Body of pancreas (tissue), 4 donors: ENCODE measurements around the gene MYO1H. TPM values are rescaled to one million over a fixed set of nuclear protein-coding genes. Genes with fewer than 3 reads are reported as not detected.

Experiments used
- ATAC-seq: fragments of 150-250 bp; one replicate; pipeline ENCODE4 v1.9.1; 2016
- DNase-seq, 4 donors: peaks; one replicate each; pipeline ENCODE4 v3.0.0-alpha.2; 2019
- H3K27ac ChIP-seq, 4 donors: fragments of 200-600 bp; sonication (generic); 1 replicate in 3 of 4; 2 replicates in 1 of 4; pipeline versions ENCODE4 v1.5.1 to v1.6.1; 2016 to 2019; ENCODE audit warnings: mild to moderate bottlenecking in 1 of 4, mixed read lengths in 1 of 4, moderate library complexity in 1 of 4
- H3K27me3 ChIP-seq, 2 donors: fragments of 200-600 bp; sonication (generic); one replicate each; pipeline ENCODE4 v1.6.0; 2016; ENCODE audit warnings: mild to moderate bottlenecking in 1 of 2
- H3K36me3 ChIP-seq, 2 donors: fragments of 200-600 bp; sonication (generic); replicated peaks in 1 of 2; 2 replicates each; pipeline ENCODE4 v1.5.1; 2016; ENCODE audit warnings: low read depth in 2 of 2; ENCODE audit not compliant: insufficient read depth in 1 of 2
- H3K4me1 ChIP-seq: fragments of 200-600 bp; sonication (generic); one replicate; pipeline ENCODE4 v1.6.0; 2016
- H3K4me3 ChIP-seq, 2 donors: fragments of 200-600 bp; sonication (generic); 1 replicate in 1 of 2; 2 replicates in 1 of 2; pipeline ENCODE4 v1.5.1; 2016 to 2019
- H3K9me3 ChIP-seq, 3 donors: fragments of 200-600 bp; sonication (generic); 1 replicate in 2 of 3; 2 replicates in 1 of 3; pipeline ENCODE4 v1.5.1; 2016
- CTCF ChIP-seq, 7 experiments: fragments of 450-650 bp in 4 of 7; fragments of 200-600 bp in 3 of 7; sonication (generic) in 3 of 7; IDR thresholded peaks; one replicate each; pipeline ENCODE4 v1.5.1; 2016 to 2019; ENCODE audit warnings: antibody characterized with exemption in 7 of 7
- POLR2A ChIP-seq, 3 donors: fragments of 450-650 bp; IDR thresholded peaks; one replicate each; pipeline ENCODE4 v1.6.1; 2016; ENCODE audit warnings: antibody characterized with exemption in 3 of 3, mild to moderate bottlenecking in 2 of 3
- WGBS, 2 donors: methylation state at CpG; one replicate each; pipeline ENCODE4 v1.1.5; 2017; 5-methylcytosine and 5-hydroxymethylcytosine counted together
- intact Hi-C: fragments of 100-400 bp; cut with DNase I; formaldehyde crosslinking; loops from one replicate; pipeline ENCODE4 v1.15.1; 2023
- total RNA-seq, 2 donors: library from RNA; depleted of rRNA; stranded (reverse); fragments of >200 nt; gene quantifications; one replicate each; pipeline ENCODE4 v1.1.0, GENCODE V29; 2016

Gene MYO1H
- total RNA-seq = not detected

GRCh38 chr12:109347589-109347988 lies at the start of gene MYO1H:
Gene MYO1H, plus strand, starts transcription at chr12:109347900. Its CDS starts 61 bp downstream, at chr12:109347961.
- ATAC-seq (no peak), DNase-seq (no peak)
- 28 to 36% methylated on average over 8 of the region's 8 CpGs for WGBS, 2 donors

GRCh38 chr12:109299849-109300248 lies 47.9 kb upstream of the MYO1H start:
- Histone ChIP-seq H3K36me3 (no peaks in the 10 kb centered on the region), H3K4me3 (no peak overlapping the region), H3K9me3 (no peaks in the 10 kb centered on the region), H3K4me1 (no peaks in the 10 kb centered on the region), H3K27ac (no peak overlapping the region), H3K27me3 (no peaks in the 10 kb centered on the region)
- no peak for DNase-seq
- no peak for TF ChIP-seq CTCF (IDR thresholded peaks at IDR 0.05)
- no peak for TF ChIP-seq POLR2A (IDR thresholded peaks at IDR 0.05)
- 82 to 87% methylated on average over 7 of the region's 7 CpGs for WGBS, 2 donors
- no peak for ATAC-seq
- intact Hi-C loops = no loop called here

More at GRCh38 chr12:109347589-109347988, at the start of gene MYO1H:
- intact Hi-C loops = no loop called here
- TF ChIP-seq POLR2A (IDR thresholded peaks at IDR 0.05) (no peak), CTCF (IDR thresholded peaks at IDR 0.05) (no peak)
- Histone ChIP-seq H3K4me1 (no peaks in the 10 kb centered on the region), H3K4me3 (no peak within 1 kb of the TSS), H3K27me3 (no peaks in the 10 kb centered on the region), H3K27ac (no peak within 1 kb of the TSS), H3K36me3 (no peaks in the 10 kb centered on the region), H3K9me3 (no peaks in the 10 kb centered on the region)

- Histone ChIP-seq H3K27ac (no peak overlapping the region), H3K27me3 (no peaks in the 10 kb centered on the region), H3K4me1 (no peaks in the 10 kb centered on the region), H3K36me3 (no peaks in the 10 kb centered on the region), H3K9me3 (no peaks in the 10 kb centered on the region), H3K4me3 (no peak overlapping the region)
- 62 to 66% methylated on average over 3 of the region's 3 CpGs for WGBS, 2 donors
- intact Hi-C loops = no loop called here
- ATAC-seq (no peak), DNase-seq (no peak)
- TF ChIP-seq CTCF (IDR thresholded peaks at IDR 0.05) (no peak), POLR2A (IDR thresholded peaks at IDR 0.05) (no peak)
Measured at GRCh38 chr12:109301643-109302168, 46.0 kb upstream of the MYO1H start.

- no peaks in the 10 kb centered on the region for H3K27me3 ChIP-seq
- ATAC-seq (no peak), DNase-seq (no peak)
- TF ChIP-seq POLR2A (IDR thresholded peaks at IDR 0.05) (no peak), CTCF (IDR thresholded peaks at IDR 0.05) (no peak)
- no peak overlapping the region for H3K27ac ChIP-seq
- H3K9me3 ChIP-seq = no peaks in the 10 kb centered on the region
- no peak overlapping the region for H3K4me3 ChIP-seq
- intact Hi-C loops = no loop called here
- H3K36me3 ChIP-seq = no peaks in the 10 kb centered on the region
- H3K4me1 ChIP-seq = no peaks in the 10 kb centered on the region
- WGBS, 2 donors = 35 to 62% methylated on average over 2 of the region's 2 CpGs
Measured at GRCh38 chr12:109302358-109302757, 45.3 kb upstream of the MYO1H start.

GRCh38 chr12:109302770-109303169 lies 44.9 kb upstream of the MYO1H start:
- WGBS, 2 donors = 64 to 70% methylated on average over 5 of the region's 5 CpGs
- intact Hi-C loops = no loop called here
- H3K4me1 ChIP-seq = no peaks in the 10 kb centered on the region
- no peaks in the 10 kb centered on the region for H3K36me3 ChIP-seq
- no peak for DNase-seq
- H3K9me3 ChIP-seq = no peaks in the 10 kb centered on the region
- H3K4me3 ChIP-seq = no peak overlapping the region
- H3K27me3 ChIP-seq = no peaks in the 10 kb centered on the region
- no peak for TF ChIP-seq POLR2A (IDR thresholded peaks at IDR 0.05)
- no peak for TF ChIP-seq CTCF (IDR thresholded peaks at IDR 0.05)
- no peak for ATAC-seq
- H3K27ac ChIP-seq = no peak overlapping the region
